ENCODE measurements around the gene NAV3. TPM values are rescaled to one million over a fixed set of nuclear protein-coding genes. Genes with fewer than 3 reads are reported as not detected.

Gene NAV3
- total and polyA plus RNA-seq, 2 donors (not counting 1 experiment from before 2014, with no cell fraction given) = not detected

DNA sequence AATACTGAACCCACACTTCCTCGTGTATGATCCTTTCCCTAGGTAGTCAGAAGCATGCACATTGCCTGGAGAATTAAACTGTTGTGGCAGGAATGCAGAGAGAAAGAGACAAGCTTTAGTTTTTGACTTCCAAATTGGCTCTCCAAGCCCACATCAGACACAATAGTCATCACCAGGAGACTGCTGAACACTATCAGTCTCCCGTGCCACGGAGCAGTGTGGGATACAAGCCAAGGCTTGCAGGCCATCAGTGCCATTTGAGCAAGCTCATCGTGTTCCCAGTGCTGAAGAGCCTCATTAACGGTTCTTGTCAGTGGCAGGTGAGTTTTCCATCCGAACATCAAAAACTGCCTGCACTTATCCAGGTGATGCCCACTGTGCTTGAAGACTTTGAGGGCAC is 410.8 kb downstream of the NAV3 start:
- no peaks in the 10 kb centered on the region for H3K79me2 ChIP-seq (ENCODE audit: control insufficient read depth, insufficient read depth, low read length)
- 71% methylated on average over 4 of the region's 6 CpGs for WGBS (ENCODE audit: insufficient coverage)
- no peak overlapping the region for H3K4me3 ChIP-seq (ENCODE audit: control extremely low read depth in 1 of 5, extremely low read depth in 1 of 5, insufficient read depth in 1 of 5, low read depth in 2 of 5, low read length in 4 of 5)
- no peaks in the 10 kb centered on the region for H3K9me3 ChIP-seq (ENCODE audit: control extremely low read depth in 1 of 3, control insufficient read depth in 2 of 3, insufficient read depth in 1 of 3, low read length in 2 of 3)
- no peak overlapping the region for H3K27ac Mint-ChIP-seq
- intact Hi-C loops (cut with micrococcal nuclease) = no loop called here
- ChIA-PET CTCF (no interaction called here), POLR2A (no interaction called here)
- H3K4me1 ChIP-seq (ENCODE audit: control insufficient read depth in 2 of 2, insufficient read depth in 2 of 2, low read length in 2 of 2) = no peaks in the 10 kb centered on the region
- H3K9ac ChIP-seq (ENCODE audit: low read length) = no peak overlapping the region
- H2AFZ ChIP-seq (ENCODE audit: insufficient read depth, low read depth, low read length, poor library complexity, severe bottlenecking) = no peak overlapping the region
- no peaks in the 10 kb centered on the region for H3K4me1 Mint-ChIP-seq
- H4K20me1 ChIP-seq (ENCODE audit: control insufficient read depth, insufficient read depth, low read length, poor library complexity, severe bottlenecking) = no peaks in the 10 kb centered on the region
- no peak overlapping the region for H3K4me2 ChIP-seq (replicated peaks; ENCODE audit: low read depth, low read length, poor library complexity, severe bottlenecking)
- H3K27ac ChIP-seq (ENCODE audit: low read length in 2 of 2) = no peak overlapping the region
- no peak overlapping the region for H3K4me3 Mint-ChIP-seq
- DNase-seq = no peak
- H3K36me3 ChIP-seq (replicated peaks in 1 of 2; ENCODE audit: control extremely low read depth in 1 of 2, control insufficient read depth in 1 of 2, extremely low read depth in 1 of 2, insufficient read depth in 2 of 2, low read length in 1 of 2) = no peaks in the 10 kb centered on the region
- no peaks in the 10 kb centered on the region for H3K9me3 Mint-ChIP-seq (ENCODE audit: insufficient read depth)
- no peak for ATAC-seq (ENCODE audit: low read depth)
- H3K27me3 Mint-ChIP-seq = no peaks in the 10 kb centered on the region
- H3K27me3 ChIP-seq (replicated peaks in 1 of 4; ENCODE audit: control extremely low read depth in 1 of 4, control insufficient read depth in 3 of 4, insufficient read depth in 4 of 4, low read length in 3 of 4) = no peaks in the 10 kb centered on the region
- no peak for TF ChIP-seq EZH2 (IDR thresholded peaks at IDR 0.05; ENCODE audit: borderline replicate concordance, insufficient read depth, low read depth, low read length, poor library complexity, severe bottlenecking)
- TF ChIP-seq, protein P1, sequence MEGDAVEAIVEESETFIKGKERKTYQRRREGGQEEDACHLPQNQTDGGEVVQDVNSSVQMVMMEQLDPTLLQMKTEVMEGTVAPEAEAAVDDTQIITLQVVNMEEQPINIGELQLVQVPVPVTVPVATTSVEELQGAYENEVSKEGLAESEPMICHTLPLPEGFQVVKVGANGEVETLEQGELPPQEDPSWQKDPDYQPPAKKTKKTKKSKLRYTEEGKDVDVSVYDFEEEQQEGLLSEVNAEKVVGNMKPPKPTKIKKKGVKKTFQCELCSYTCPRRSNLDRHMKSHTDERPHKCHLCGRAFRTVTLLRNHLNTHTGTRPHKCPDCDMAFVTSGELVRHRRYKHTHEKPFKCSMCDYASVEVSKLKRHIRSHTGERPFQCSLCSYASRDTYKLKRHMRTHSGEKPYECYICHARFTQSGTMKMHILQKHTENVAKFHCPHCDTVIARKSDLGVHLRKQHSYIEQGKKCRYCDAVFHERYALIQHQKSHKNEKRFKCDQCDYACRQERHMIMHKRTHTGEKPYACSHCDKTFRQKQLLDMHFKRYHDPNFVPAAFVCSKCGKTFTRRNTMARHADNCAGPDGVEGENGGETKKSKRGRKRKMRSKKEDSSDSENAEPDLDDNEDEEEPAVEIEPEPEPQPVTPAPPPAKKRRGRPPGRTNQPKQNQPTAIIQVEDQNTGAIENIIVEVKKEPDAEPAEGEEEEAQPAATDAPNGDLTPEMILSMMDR (IDR thresholded peaks at IDR 0.05) = no peak

DNA sequence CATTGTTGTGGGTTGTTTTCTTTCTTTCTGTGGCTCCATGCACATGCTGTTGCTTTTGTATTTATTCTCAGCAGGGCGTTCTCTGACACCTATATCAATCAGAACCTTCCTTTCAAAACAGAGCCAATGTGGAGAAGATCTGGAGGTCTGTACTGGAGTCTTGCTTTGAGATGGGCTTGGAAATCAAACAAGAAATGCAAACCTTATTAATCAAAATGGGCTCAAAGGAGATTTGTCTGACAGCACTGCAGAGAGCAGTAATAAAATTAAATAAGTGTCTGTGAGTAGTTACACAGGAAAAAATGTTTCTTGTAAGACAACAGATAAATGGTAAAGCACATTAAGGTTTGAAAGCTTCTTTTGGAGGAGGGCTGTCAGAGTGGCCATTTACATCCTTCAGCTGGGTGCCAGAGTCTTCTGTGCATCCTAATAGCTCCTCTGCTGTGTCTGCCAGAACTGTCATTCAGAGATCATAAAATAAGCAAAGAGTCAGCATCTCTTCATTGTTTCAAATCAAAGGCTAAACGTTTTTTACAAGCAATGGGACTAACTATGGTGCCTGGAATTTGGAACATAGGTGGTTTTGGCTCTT is 414.3 kb downstream of the NAV3 start:
- ChIA-PET CTCF (no interaction called here), POLR2A (no interaction called here)
- no peak overlapping the region for H3K9ac ChIP-seq (ENCODE audit: low read length)
- H3K27ac ChIP-seq (ENCODE audit: low read length in 2 of 2) = no peak overlapping the region
- H3K27me3 Mint-ChIP-seq = no peaks in the 10 kb centered on the region
- intact Hi-C loops (cut with micrococcal nuclease) = no loop called here
- H3K36me3 ChIP-seq (replicated peaks in 1 of 2; ENCODE audit: control extremely low read depth in 1 of 2, control insufficient read depth in 1 of 2, extremely low read depth in 1 of 2, insufficient read depth in 2 of 2, low read length in 1 of 2) = no peaks in the 10 kb centered on the region
- no peak overlapping the region for H2AFZ ChIP-seq (ENCODE audit: insufficient read depth, low read depth, low read length, poor library complexity, severe bottlenecking)
- ATAC-seq (ENCODE audit: low read depth) (no peak), DNase-seq (no peak)
- H3K27ac Mint-ChIP-seq = no peak overlapping the region
- no peaks in the 10 kb centered on the region for H3K27me3 ChIP-seq (replicated peaks in 1 of 4; ENCODE audit: control extremely low read depth in 1 of 4, control insufficient read depth in 3 of 4, insufficient read depth in 4 of 4, low read length in 3 of 4)
- H3K9me3 Mint-ChIP-seq (ENCODE audit: insufficient read depth) = no peaks in the 10 kb centered on the region
- no peaks in the 10 kb centered on the region for H3K79me2 ChIP-seq (ENCODE audit: control insufficient read depth, insufficient read depth, low read length)
- no peak for TF ChIP-seq EZH2 (IDR thresholded peaks at IDR 0.05; ENCODE audit: borderline replicate concordance, insufficient read depth, low read depth, low read length, poor library complexity, severe bottlenecking)
- TF ChIP-seq, protein P1 (IDR thresholded peaks at IDR 0.05) = no peak
- no peaks in the 10 kb centered on the region for H3K9me3 ChIP-seq (ENCODE audit: control extremely low read depth in 1 of 3, control insufficient read depth in 2 of 3, insufficient read depth in 1 of 3, low read length in 2 of 3)
- no peak overlapping the region for H3K4me2 ChIP-seq (replicated peaks; ENCODE audit: low read depth, low read length, poor library complexity, severe bottlenecking)
- no peaks in the 10 kb centered on the region for H4K20me1 ChIP-seq (ENCODE audit: control insufficient read depth, insufficient read depth, low read length, poor library complexity, severe bottlenecking)
- no peak overlapping the region for H3K4me3 Mint-ChIP-seq
- WGBS (ENCODE audit: insufficient coverage) = no CpG with 5 or more reads among the region's 2 CpGs
- H3K4me1 ChIP-seq (ENCODE audit: control insufficient read depth in 2 of 2, insufficient read depth in 2 of 2, low read length in 2 of 2) = no peaks in the 10 kb centered on the region
- no peak overlapping the region for H3K4me3 ChIP-seq (ENCODE audit: control extremely low read depth in 1 of 5, extremely low read depth in 1 of 5, insufficient read depth in 1 of 5, low read depth in 2 of 5, low read length in 4 of 5)
- H3K4me1 Mint-ChIP-seq = no peaks in the 10 kb centered on the region
